ENCODE results near the gene TBL1XR1.

GRCh38 chr3:177124882-177125281, 72.4 kb downstream of the TBL1XR1 start:
- TF ChIP-seq MAZ (IDR thresholded peaks at IDR 0.05; ENCODE audit: borderline replicate concordance, low read depth, low read length) (no peak), CTCF (conservative IDR thresholded peaks at IDR 0.05; ENCODE audit: low read depth, low read length) (no peak), RCOR1 (IDR thresholded peaks at IDR 0.05; ENCODE audit: insufficient replicate concordance, low read length) (no peak), POLR2A (IDR thresholded peaks at IDR 0.05; ENCODE audit: low read depth, low read length) (no peak), ELK1 (IDR thresholded peaks at IDR 0.05; ENCODE audit: borderline replicate concordance, low read depth, low read length) (no peak)

Measured in IMR-90 (cell line).